Transverse colon (tissue), 3 donors: ENCODE data around the gene ANKRD10.

ENCODE experiments used
- EP300 ChIP-seq: sonication (generic); formaldehyde crosslinking; IDR thresholded peaks from one replicate; pipeline ENCODE4 v1.6.1; 2017; ENCODE audit warnings: antibody characterized with exemption, low read depth
- POLR2A ChIP-seq: fragments of 450-650 bp; IDR thresholded peaks from one replicate; pipeline ENCODE4 v1.6.1; 2016; ENCODE audit warnings: antibody characterized with exemption, mild to moderate bottlenecking, moderate library complexity
- TF ChIP-seq, protein P1 (sequence below), 5 experiments: fragments of 200-600 bp in 3 of 5; fragments of 450-650 bp in 2 of 5; sonication (generic) in 3 of 5; IDR thresholded peaks; 1 replicate in 2 of 5; 2 replicates in 3 of 5; pipeline ENCODE4 v1.5.1; 2016 to 2017; ENCODE audit warnings: antibody characterized with exemption in 5 of 5, inconsistent platforms in 3 of 5, mild to moderate bottlenecking in 2 of 5, moderate library complexity in 1 of 5

DNA sequence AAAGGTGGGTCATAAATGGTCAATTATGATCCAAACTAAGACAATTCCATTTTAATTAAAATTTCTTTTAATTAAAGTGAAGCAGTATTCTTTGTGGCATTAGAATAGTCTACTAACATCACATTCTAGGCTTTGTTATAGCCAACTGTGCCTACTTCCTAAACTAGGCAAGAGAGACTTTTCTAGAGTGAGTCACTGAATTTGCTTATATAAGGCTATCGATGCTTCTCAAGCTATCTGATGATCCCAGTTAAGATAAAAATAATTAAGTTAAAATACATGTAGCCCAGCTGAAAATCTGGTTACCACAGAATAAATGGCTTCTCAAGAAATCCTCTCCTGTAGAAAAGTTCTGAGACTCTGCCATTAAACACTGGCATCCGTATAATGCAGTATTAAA is 12.5 kb downstream of the ANKRD10 start:
- TF ChIP-seq POLR2A, result no peak
- TF ChIP-seq, protein P1, sequence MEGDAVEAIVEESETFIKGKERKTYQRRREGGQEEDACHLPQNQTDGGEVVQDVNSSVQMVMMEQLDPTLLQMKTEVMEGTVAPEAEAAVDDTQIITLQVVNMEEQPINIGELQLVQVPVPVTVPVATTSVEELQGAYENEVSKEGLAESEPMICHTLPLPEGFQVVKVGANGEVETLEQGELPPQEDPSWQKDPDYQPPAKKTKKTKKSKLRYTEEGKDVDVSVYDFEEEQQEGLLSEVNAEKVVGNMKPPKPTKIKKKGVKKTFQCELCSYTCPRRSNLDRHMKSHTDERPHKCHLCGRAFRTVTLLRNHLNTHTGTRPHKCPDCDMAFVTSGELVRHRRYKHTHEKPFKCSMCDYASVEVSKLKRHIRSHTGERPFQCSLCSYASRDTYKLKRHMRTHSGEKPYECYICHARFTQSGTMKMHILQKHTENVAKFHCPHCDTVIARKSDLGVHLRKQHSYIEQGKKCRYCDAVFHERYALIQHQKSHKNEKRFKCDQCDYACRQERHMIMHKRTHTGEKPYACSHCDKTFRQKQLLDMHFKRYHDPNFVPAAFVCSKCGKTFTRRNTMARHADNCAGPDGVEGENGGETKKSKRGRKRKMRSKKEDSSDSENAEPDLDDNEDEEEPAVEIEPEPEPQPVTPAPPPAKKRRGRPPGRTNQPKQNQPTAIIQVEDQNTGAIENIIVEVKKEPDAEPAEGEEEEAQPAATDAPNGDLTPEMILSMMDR (IDR thresholded peaks at IDR 0.05), result no peak
- no peak for TF ChIP-seq EP300
